ENCODE data around the gene C1orf53. TPM values are rescaled to one million over a fixed set of nuclear protein-coding genes. Genes with fewer than 3 reads are reported as not detected.

Gene C1orf53
- polyA plus RNA-seq, 1 donor from 2014 or later, result 2.6 TPM

- no peaks in the 10 kb centered on the region for H3K9me3 ChIP-seq (ENCODE audit: low read length)
- no peaks in the 10 kb centered on the region for H3F3A ChIP-seq (ENCODE audit: insufficient read depth, low read length, poor library complexity, severe bottlenecking)
- no peak overlapping the region for H3K9ac ChIP-seq (ENCODE audit: low read length)
- H3K4me3 ChIP-seq (ENCODE audit: low read length), result peak overlapping the region; percentile 40
- no peaks in the 10 kb centered on the region for H3K79me2 ChIP-seq (replicated peaks; ENCODE audit: insufficient read depth, low read length)
- no peaks in the 10 kb centered on the region for H3K9me2 ChIP-seq (ENCODE audit: insufficient read depth, low read length)
- TF ChIP-seq RAD21 (conservative IDR thresholded peaks at IDR 0.05), result no peak
- no peak for TF ChIP-seq EP300 (conservative IDR thresholded peaks at IDR 0.05; ENCODE audit: poor library complexity, severe bottlenecking)
- no peak for TF ChIP-seq TAF1 (IDR thresholded peaks at IDR 0.05; ENCODE audit: low read depth)
- TF ChIP-seq POLR2AphosphoS5 (IDR thresholded peaks at IDR 0.05), result peak; percentile 70
- no peak for TF ChIP-seq REST (IDR thresholded peaks at IDR 0.05; ENCODE audit: borderline replicate concordance)
- no peaks in the 10 kb centered on the region for H4K20me1 ChIP-seq (ENCODE audit: insufficient read depth)
- H2AFZ ChIP-seq (ENCODE audit: low read depth, low read length), result no peak overlapping the region
- H3K36me3 ChIP-seq (ENCODE audit: insufficient read depth, low read length), result no peaks in the 10 kb centered on the region
- no peak overlapping the region for H3K4me2 ChIP-seq (ENCODE audit: low read length)
- peaks cover 100% of the 10 kb centered on the region for H3K27me3 ChIP-seq (ENCODE audit: insufficient read depth, low read depth, low read length)
- no peak overlapping the region for H3K27ac ChIP-seq (ENCODE audit: low read length)
These were observed 7.9 kb downstream of the C1orf53 start for GRCh38 chr1:197910120-197910991.

- no peak overlapping the region for H3K27ac ChIP-seq (ENCODE audit: low read length)
- no peak overlapping the region for H3K9ac ChIP-seq (ENCODE audit: low read length)
- H3K4me3 ChIP-seq (ENCODE audit: low read length), result peak overlapping the region; percentile 40
- no peak overlapping the region for H2AFZ ChIP-seq (ENCODE audit: low read depth, low read length)
- no peaks in the 10 kb centered on the region for H4K20me1 ChIP-seq (ENCODE audit: insufficient read depth)
- no peak overlapping the region for H3K4me2 ChIP-seq (ENCODE audit: low read length)
- peaks cover 100% of the 10 kb centered on the region for H3K27me3 ChIP-seq (ENCODE audit: insufficient read depth, low read depth, low read length)
- H3K9me2 ChIP-seq (ENCODE audit: insufficient read depth, low read length), result no peaks in the 10 kb centered on the region
- H3F3A ChIP-seq (ENCODE audit: insufficient read depth, low read length, poor library complexity, severe bottlenecking), result no peaks in the 10 kb centered on the region
- no peaks in the 10 kb centered on the region for H3K79me2 ChIP-seq (replicated peaks; ENCODE audit: insufficient read depth, low read length)
- no peaks in the 10 kb centered on the region for H3K36me3 ChIP-seq (ENCODE audit: insufficient read depth, low read length)
- no peak for TF ChIP-seq REST (IDR thresholded peaks at IDR 0.05; ENCODE audit: borderline replicate concordance)
- no peak for TF ChIP-seq SMC3 (conservative IDR thresholded peaks at IDR 0.05; ENCODE audit: poor library complexity)
- TF ChIP-seq RAD21 (conservative IDR thresholded peaks at IDR 0.05), result no peak
- H3K9me3 ChIP-seq (ENCODE audit: low read length), result no peaks in the 10 kb centered on the region
These were observed 8.9 kb downstream of the C1orf53 start for GRCh38 chr1:197911111-197911856.
